Fibroblast of the aortic adventitia (primary cell): ENCODE measurements around the gene BEGAIN. TPM values are rescaled to one million over a fixed set of nuclear protein-coding genes. Genes with fewer than 3 reads are reported as not detected.

ENCODE experiments used
- DNase-seq: peaks from one replicate; pipeline ENCODE4 v3.0.0-alpha.2; 2010; ENCODE audit warnings: low read depth
- H3K4me3 ChIP-seq: 2 replicates; pipeline ENCODE4 v1.5.1; 2011; ENCODE audit warnings: low read depth, mild to moderate bottlenecking, control low read depth, low read length, moderate library complexity
- total RNA-seq: library from RNA; depleted of rRNA; stranded (reverse); fragments of >200 nt; gene quantifications from 2 replicates; pipeline ENCODE4 v1.2.3, GENCODE V29; 2012; ENCODE audit warnings: low replicate concordance
- TF ChIP-seq, protein P1 (sequence below): IDR thresholded peaks from 2 replicates; pipeline ENCODE4 v1.5.1; 2011; ENCODE audit warnings: mild to moderate bottlenecking, low read length, control low read depth, inconsistent platforms; ENCODE audit not compliant: insufficient read depth

Gene BEGAIN
- total RNA-seq, 1 donor: 0.18 TPM

DNA sequence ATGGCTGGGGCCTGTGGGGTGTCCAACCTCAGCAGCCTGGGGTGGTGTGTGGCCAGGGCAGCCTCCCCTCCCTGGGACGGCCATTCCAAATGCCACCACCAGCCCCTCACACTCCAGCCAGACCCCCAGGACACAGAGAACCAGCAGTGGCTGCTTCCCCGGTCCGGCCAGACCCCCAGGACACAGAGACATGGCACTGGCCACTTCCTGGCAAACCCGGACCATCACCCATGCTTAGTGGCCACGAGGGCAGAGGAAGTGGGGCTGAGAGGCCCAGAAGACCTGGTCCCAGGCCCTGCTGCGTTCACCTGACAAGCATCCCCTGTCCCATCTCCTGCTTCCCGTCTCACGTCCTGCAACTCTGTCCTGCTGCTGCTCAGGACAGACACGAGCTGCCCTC is 26.7 kb downstream of the BEGAIN start:
- TF ChIP-seq, protein P1, sequence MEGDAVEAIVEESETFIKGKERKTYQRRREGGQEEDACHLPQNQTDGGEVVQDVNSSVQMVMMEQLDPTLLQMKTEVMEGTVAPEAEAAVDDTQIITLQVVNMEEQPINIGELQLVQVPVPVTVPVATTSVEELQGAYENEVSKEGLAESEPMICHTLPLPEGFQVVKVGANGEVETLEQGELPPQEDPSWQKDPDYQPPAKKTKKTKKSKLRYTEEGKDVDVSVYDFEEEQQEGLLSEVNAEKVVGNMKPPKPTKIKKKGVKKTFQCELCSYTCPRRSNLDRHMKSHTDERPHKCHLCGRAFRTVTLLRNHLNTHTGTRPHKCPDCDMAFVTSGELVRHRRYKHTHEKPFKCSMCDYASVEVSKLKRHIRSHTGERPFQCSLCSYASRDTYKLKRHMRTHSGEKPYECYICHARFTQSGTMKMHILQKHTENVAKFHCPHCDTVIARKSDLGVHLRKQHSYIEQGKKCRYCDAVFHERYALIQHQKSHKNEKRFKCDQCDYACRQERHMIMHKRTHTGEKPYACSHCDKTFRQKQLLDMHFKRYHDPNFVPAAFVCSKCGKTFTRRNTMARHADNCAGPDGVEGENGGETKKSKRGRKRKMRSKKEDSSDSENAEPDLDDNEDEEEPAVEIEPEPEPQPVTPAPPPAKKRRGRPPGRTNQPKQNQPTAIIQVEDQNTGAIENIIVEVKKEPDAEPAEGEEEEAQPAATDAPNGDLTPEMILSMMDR: no peak

DNA sequence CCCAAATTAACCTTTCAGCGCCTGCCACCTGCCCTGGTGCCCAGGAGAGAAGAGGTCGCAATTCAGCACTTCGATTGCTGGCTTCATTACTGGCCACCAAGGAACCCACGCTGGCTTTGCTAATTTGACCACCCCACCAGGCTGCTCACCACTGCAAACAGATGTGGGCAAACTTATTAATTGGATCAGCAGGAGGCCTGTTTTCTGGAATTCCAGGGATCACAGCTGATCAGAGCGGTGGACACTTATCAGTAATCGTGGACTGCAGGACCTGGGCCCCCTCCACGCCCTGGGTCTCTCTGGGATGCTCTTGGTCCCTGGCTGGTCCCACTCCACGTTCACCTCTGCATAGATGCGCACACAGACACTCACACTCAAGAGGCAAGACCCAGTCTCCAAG is 27.8 kb downstream of the BEGAIN start:
- TF ChIP-seq, protein P1: no peak
- no peak for DNase-seq

More for the DNA sequence above, 26.7 kb downstream of the BEGAIN start:
- no peak for DNase-seq
- H3K4me3 ChIP-seq: no peak overlapping the region

DNA sequence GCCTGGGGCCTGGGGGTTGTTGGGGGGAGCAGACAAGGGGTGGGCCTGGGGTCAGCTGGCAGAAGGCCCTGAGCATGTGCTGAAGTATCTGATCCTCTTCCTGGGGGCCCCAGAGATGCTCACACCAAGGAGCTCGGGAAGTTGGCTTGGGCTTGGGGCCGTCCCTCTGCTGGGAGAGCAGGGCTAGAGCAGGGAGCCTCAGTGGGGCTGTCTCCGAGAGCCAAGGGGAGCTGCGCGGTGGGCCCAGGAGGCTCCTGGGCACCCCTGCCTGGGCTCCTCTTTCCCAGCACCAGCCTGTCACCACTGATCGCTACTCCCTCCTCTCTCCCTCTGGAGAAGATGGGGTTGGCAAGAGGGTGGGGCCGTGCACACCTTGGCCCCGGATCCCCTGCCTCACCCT is 28.3 kb downstream of the BEGAIN start:
- H3K4me3 ChIP-seq: no peak overlapping the region
- TF ChIP-seq, protein P1: no peak
- no peak for DNase-seq

More for the DNA sequence above, 27.8 kb downstream of the BEGAIN start:
- H3K4me3 ChIP-seq: no peak overlapping the region

DNA sequence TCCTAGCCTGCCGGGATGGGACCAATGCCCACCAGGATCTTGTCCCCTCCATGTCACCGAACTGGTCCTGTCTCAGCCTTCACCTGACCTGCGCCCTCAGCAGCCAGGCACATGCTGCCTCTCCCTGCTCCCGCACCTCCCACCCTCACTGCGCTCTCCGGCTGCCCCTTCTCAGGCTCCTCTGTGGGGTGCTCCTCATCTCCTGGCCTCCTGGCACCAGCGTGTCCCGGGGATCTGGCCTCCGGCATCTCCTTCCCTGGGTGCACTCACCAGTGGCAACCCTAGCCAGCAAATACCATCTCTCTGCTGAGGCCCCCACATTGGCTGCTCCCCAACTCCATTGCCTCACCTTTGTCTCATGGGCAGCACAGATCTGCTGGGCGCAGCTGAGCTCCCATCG is 29.0 kb downstream of the BEGAIN start:
- TF ChIP-seq, protein P1: no peak
- H3K4me3 ChIP-seq: no peak overlapping the region
- no peak for DNase-seq

DNA sequence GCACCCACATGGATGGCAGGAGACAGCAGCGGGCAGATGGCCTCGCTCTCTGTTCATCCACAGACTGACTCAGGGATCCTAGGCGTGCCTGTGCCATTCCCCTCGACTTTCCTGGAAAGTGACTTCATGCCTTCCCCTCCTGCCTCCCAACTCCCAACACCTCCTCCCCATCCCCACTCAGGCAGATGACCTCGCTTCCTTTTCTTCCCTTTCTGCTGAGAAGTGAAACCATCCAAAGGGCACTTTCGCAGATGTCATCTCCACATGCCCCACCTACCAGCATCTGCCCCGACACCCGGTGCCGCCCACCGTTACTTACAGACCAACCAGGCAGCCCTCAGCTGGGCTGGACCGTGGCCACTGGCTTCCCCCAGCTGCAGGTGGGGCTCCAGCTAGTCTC is 29.6 kb downstream of the BEGAIN start:
- H3K4me3 ChIP-seq: no peak overlapping the region
- TF ChIP-seq, protein P1: no peak
- DNase-seq: no peak

DNA sequence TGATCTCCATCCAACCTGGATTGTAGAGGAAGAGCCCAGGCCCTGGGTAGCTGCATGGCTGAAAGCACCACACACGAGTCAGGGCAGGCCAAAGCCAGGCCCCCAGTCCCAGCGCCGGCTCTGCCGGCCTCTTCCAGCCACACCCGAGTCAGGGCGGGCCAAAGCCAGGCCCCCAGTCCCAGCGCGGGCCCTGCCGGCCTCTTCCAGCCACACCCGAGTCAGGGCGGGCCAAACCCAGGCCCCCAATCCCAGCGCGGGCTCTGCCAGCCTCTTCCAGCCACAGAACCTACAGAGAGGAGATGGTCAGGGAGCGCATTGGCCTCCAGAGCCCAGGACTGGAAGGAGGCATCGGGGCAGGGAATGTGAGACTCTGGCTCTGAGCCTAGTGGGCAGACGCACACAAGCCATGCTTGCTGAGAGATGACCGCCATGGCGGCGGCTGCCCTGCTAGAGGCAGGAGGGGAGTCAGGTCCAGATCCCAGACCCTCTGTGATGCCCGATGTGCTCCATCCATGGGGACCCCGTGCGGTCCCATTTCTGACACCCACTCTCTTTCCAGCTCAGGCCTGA is 30.2 kb downstream of the BEGAIN start:
- TF ChIP-seq, protein P1: no peak
- no peak overlapping the region for H3K4me3 ChIP-seq
- no peak for DNase-seq

DNA sequence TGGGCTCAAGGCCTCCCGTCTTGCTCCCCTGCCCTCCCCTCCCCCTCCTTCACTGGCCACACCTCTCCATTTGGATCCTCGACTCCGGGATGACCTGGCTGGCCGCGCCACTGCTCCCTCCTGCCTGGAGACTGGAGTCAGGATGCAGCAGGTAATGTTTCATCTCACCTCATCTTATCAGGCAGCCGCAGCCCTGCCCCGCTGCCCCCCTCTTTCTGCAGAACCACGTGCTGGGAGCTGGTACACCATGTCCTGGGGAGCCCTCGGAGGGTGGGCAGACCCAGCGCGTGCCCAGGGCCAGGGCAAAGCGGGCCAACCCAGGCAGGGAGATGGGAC is 31.1 kb downstream of the BEGAIN start:
- TF ChIP-seq, protein P1: no peak

More for the DNA sequence above, 31.1 kb downstream of the BEGAIN start:
- DNase-seq: no peak
- H3K4me3 ChIP-seq: no peak overlapping the region
